Stimulated activated CD8-positive, alpha-beta memory T cell treated with anti-CD3 and anti-CD28 coated beads, Interleukin-15, amount 100 ng/mL, for 1 hour (primary cell): ENCODE results near the gene INHBA.

Experiments used
- DNase-seq: peaks from one replicate; pipeline ENCODE4 v3.0.0-alpha.2; 2020; ENCODE audit warnings: low read depth

INHBA gene

DNA sequence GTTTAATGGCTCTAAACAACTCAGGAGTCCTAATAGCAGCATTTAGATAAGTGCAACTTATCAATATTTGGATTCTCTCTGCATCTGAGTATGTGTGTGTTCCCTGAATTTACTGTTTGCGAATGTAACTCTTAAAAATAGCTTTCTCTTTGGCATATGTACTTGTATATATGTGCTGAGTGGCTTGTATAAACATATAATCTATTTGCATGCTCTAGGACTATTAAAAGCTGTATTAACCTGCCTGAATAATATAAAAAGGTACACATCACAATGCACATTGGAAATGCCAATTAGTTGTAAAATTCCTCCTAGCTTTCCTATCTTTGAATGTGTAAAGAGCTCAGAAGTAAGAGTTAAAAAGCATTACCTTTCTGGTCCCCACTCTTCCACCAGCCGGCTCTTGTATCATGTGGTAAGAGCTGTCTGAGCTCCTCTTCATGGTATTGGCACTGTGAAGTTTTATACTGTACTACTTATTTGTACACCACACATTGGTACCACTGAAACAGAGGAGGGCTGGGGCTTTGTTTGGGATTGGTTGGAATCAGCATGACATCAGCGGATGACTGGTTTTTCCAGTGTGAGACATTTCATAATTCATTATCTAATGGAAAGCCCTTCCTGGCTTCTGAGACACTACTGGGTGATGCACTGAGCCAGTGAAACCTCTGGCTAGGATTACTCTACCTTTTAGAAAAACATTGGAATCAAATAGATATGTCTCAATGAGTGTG, at the start of gene INHBA:
INHBA (minus strand) TSS at position 456 of the 737 bp plus-strand sequence. CDS start 2,716 bp downstream, outside the sequence.
- DNase-seq = no peak

DNA sequence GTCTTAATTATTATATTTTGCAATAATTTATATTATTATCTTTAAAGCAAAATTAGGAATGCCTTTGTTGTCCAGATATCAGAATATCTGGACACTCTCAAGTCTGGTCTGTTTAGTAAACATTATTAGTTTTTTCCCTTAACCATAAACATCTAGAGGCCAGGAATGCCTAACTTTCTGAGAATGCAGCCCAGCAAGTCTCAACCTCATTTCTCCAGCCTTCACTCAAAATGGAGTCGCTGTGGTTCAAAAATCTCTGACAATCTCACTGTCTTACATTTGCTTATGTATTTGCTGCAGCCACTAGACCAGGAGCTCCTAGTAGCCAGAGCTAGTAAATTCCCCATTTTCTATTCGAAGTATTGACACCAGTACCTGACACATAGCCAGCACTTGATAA, 49.7 kb upstream of the INHBA start:
- no peak for DNase-seq

DNA sequence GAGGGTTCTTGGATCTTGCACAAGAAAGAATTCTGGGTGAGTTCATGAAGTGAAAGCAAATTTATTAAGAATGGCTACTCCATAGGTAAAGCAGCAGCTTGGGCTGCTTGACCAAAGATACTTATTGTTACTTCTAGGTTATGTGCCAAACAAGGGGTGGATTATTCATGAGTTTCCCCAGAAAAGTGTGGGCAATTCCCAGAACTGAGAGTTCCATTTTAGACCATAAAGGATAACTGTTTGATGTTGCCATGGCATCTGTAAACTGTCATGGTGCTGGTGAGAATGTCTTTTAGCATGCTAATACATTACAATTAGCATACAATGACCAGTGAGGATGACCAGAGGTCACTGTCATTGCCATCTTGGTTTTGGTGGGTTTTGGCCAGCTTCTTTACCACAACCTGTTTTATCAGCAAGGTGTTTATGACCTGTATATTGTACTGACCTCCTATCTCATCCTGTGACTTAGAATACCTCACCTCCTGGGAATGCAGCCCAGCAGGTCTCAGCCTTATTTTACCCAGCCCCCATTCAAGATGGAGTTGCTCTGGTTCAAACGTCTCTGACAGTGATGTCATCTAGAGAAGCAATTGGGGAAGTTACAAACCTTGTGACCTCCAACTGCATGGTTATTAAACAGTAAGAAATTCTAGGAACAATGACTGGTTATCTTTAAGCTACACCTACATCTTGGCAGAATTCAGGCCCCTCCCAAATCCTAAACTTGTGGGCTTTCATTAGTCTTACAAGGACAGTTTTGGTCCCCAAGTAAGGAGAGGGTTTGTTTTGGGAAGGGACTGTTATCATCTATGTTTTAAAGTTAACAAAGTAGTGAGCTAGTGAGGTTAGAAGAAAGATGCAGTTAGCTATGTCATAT, 48.0 kb upstream of the INHBA start:
- no peak for DNase-seq

DNA sequence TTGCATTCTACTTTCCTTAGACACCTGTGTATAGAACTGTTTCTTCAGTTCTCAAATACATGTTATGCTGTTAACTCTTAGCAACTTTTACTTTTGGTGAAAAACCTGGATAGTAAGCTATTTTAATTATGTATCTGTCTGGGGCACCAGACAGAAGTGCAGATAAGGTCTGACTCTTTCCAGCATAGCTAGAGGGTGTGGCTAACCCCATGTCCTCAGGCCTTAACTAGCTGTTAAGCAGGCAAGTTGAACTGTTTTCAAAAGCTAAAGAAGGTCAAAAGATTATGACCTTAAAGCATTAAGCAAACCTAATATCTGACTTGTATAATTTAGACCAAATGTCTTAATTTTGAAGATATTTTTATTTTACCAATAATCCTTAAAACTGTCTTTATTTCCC, 45.1 kb upstream of the INHBA start:
- no peak for DNase-seq

DNA sequence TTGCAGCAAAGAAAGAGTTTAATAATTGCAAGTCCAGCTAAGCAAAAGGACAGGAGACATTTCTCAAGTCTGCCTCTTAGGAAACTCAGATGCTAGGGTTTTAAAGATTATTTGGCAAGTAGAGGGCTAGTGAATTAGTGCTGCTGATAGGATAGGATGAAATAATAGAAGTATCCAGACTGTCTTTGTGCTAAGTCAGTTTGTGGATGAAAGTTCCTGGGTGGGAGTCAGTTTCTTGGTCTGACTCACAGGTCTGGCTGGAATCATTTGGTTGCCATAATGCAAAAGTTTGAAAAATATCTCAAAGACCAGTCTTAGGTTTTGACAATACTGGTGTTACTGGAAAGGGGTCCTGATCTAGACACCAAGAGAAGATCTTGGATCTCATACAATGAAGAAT, 42.6 kb upstream of the INHBA start:
- DNase-seq = no peak

DNA sequence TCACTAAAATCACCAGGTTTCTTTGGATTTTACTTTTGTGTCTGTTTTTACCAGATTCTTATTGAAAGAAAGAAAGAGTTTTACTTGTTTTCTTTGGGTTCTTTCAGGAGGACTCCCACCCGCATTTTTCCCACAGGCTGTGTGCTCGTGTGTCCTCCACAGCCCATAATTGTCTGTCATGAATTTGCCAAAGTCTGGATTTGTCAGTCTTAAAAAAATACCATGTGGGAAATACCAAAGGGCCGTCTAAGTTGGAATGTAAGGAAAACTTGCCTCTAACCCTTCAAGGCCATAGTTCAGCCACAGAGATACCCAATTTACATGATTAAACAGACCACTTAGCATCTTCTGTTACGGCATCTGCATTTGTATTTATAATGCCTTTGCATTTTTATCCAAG, 41.3 kb upstream of the INHBA start:
- DNase-seq = no peak

DNA sequence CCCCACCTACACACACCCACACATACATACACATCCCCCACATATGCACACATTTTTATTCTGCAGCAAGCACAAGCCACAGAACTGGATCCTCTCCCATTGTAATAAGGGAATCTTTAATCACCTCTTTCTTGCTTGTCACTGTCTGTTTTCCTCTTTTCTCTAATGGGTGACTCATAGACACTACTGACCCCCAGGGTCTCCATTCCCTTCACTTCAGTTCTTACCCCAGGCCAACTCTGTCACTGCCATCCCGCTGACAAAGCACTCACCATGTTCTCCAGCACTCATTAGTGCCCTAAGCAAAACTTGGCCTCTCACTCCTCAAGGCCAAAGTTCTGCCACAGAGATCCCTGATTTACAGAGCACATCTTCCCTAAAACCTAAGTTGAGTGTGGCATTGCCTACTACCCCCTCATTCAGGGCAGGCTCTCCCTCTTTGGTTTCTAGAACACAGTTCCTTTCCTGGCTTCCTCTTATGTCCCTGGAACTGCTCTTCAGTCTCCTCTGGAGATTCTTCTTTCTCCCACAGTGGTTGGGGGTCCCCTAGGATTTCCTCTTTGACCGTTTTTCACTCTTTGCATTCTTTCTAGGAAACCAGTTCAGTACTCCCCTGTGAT, 39.6 kb upstream of the INHBA start:
- DNase-seq = no peak

DNA sequence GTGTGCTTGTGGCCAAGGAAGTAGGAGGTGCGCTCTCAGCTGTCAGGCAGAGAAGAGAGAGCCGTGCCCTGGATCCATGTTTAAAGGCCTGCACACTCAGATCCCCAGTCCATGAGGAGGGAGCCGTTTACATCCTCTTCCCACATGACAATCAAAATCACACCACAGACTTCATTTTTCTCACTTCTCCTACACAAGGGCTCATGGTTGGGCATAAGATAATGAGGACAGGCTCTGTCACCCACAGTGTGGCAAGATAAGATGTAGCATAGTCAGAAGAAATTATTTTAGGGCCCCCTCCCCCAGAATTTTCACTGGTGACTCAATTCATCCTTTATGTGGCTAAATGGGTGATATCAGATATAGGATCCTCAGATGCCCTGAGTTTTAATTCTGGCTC, 35.9 kb upstream of the INHBA start:
- no peak for DNase-seq

DNA sequence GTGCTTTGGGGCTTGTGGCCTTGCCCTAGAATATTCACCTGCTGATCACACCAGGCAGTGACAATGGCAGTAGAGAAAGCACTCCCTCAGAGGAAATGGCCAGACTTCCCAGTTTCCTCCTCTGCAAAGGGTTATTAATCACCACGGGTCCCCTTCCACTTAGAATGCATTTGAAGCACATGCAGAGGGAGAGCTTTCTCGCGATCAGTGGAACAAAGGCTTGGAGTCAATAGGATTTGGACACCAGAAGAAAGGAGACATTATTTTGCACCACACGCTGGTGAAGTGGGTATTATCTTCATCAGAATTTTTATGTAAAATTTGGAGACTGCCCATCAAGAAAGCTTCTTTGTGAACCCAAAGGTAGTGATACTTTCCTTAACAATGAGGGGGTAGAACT, 35.4 kb upstream of the INHBA start:
- no peak for DNase-seq

DNA sequence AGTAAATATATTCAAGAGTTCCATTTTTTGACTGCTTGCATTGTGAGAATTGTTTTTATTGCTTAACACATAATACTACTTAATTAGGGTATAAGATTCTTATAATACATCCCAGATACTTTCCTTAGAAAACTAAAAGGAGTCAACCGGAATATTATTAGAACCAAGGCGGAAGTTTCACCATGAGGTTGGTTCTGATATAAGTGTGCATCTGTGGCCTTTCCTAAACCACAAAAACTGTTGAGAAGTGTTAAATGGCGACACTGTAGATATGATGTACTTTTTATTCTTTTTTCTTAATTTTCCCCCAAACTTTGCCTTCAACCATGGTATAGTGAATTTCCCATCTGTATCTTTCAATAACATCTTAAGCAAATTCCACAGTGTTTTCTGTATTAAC, 32.3 kb upstream of the INHBA start:
- no peak for DNase-seq

DNA sequence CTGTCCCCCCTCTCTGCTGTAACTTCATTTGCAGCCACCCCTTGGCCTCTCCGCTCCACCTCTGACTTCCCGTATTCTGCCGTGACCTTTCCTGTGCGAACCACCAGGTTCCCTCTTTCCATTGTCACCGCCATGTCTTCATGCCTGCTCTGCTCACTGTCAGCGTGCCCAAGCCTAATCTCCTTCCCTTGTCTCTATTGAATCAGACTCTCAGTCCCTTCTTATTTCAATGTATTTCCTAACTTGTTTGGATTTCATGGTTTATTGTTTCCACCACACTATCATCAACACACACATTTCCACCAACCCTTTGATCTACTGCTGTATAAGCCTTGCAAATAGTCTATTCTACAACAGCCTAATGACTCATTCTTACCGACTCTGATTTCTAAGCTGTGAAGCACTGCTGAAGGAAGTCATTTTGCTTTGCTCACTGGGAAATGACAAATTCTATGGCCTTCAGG, 30.0 kb upstream of the INHBA start:
- DNase-seq = no peak

DNA sequence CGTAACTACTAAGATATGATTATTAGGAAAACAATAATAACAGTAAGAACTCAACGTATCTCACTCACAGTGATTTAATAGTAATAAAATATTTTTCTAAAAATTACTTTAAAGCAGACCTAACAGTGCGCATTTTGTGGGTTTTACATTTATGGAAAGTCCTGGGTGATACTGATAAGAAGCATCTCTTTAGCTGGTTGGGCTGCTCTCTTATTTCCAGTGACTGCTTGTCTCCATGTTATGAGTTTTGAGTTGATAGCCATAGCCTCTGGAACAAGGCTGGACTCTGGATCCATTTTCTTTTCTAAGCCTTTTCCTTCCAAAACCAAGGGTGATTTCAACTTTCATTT, 29.5 kb upstream of the INHBA start:
- DNase-seq = no peak

DNA sequence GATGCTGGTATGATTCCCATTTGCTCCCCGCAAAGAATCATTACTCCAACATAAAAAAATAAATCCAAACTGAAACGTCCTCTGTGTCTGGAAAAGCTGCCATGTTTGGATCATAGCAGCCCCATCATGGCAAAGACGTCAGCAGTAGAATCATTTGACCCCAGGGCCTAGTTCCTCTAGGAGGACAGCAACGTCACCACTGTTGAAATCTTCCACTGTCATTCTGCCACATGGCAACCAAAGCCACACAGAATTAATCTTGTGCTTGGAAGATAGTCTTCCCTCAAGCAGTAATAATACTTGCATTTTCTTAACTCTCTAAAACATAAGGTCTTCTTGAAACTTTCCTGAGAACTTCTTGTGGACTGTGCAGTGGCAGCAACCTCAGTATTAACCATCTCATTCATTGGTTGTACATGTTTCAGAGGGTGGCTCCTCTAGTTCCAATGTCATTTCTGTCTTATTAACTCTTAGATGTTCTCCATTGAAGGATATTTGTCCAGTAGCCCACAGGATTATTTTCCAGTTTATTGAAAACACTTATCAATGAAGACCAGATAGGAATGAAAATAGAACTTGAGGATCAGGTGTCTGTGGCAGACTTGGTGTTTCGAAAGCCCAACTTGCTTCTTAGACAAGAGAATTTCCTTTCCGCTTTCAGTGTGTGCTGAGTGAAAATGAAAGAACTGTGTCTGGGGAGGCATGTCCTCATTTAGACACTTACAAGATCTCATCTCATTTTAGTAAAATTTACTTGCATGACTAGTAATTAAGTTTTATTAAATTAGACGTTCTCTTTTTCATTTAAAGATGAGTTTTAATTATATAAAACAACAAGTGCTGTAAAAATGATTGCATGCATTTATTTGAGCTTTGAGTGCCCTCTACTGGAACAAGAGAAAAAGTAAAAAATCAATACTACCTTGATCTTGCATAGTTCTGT, 28.9 kb upstream of the INHBA start:
- no peak for DNase-seq

DNA sequence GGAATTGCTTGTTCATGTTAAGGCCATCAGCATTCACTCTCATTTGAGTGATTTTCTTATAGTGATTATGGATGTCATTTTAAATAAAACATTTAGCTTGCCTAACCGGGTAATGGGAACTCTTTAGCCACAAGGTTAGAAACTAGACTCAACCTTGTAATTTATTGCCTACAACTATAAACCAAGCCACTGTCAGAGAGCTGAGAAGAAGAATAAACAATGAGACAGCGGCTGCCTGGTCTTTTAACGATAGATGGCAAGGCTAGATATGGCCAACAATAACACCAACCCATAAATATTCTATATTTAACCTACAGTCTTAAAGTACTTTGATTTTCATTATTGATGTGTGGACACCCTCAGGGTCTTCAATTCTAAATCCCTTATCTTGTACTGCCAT, 27.8 kb upstream of the INHBA start:
- no peak for DNase-seq

DNA sequence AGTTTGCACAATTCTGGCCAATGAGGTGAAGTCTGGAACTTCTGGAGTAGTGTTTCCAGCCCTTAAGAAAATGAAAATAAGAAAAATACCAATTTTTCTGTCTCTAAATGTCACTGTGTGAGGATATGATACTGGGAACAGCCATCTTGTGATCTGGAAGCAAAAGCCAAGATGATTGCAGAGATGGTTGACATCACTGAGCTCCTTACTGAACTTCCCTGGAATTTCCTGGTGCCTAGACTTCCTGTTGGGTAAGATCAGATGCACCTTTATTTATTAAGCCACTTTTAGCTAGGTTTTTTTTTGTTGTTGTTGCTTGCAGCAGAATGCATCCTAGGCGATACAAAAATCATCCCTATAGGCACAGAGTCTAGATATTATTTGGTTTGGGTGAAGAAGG, 27.3 kb upstream of the INHBA start:
- no peak for DNase-seq

DNA sequence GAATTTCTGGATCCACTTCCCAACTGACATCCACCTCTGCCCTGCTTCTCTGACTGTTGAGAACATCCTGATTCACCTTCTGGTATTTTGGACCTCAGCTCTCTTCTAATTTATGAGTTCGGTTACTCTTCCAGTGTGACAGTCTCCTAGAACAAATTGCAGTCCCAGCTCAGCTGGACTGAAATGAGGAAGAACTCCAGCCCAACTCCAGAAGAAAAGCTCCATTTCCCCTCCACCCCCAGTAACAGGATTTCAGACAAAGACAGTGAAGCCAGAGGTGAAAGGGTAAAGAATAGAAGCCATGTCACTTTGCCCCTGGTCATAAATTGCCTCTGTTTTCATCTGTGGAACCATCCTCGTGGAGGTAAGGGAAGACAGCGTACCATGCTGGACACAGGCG, 26.2 kb upstream of the INHBA start:
- no peak for DNase-seq

DNA sequence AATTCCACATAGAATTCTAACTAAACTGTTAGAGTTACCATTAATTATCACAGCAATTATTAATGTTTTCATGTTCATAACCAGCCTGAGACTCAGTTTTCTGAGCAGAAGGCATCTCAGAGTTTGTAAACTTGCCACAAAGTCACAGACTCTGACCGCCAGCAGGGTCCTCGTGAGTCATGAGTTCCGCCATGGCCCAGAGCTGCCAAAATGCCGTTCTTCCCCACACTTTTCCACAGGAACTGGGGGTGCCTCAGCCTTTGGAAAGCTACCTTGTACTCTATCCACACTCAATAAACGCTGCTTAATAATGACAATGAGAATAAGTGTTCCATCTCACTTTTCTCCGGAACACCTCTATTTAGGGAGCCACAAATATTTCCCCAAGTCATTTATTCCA, 22.1 kb upstream of the INHBA start:
- no peak for DNase-seq

DNA sequence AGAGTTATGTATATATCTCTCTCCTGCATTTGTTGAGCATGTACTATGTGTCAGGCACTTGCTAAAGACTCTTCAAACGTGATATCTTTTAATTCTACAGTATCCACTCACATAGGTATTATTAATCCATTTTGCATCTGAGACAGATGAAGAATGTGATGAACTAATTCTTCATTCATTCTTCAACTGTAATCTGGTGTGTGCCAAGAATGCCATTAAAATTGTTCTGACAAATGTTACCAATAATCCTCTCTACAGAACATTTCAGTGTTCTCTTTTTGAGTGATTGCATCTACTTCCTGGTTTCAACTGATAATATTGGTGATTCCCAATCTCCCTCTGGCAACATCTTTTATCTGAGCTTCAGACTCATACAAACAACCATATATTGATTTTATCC, 18.0 kb upstream of the INHBA start:
- DNase-seq = no peak

DNA sequence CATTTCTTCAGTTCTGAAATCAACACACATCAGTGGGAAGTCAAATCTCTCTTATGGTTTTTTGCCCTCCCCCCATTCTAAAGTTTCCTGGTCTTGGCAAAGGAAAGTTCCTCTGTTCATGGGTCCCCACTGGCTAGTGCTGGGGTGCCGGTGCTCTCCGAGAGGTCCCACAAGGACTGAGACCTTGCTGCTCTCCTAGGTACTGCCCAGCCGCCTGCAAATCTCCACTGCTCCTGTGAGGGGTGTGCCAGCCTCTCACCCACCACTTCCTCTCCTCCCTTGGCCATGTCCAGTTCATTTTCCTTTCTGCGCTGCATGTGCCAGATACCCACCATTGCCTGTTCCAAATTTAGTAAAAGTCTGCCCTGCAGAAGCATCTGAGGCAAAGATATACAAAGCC, 17.2 kb upstream of the INHBA start:
- no peak for DNase-seq

DNA sequence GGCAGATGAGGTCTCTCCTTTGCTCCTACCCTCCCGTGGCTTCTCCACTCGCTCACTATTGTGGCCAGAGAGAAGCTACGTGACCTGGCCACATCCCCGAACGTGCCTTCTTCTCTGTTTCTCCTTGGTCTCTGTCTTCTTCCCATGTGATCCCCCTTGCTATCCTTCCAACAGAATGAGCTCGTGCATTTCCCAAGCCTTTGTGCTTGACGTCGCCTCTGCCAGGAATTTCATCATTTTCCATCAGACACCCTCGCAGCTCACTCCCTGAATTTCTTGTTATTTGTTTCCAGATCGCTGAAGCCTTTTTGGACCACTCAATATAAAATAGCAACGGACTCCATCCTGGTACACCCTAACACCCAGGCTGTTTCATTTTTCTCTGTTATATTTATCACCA, 13.8 kb upstream of the INHBA start:
- no peak for DNase-seq

DNA sequence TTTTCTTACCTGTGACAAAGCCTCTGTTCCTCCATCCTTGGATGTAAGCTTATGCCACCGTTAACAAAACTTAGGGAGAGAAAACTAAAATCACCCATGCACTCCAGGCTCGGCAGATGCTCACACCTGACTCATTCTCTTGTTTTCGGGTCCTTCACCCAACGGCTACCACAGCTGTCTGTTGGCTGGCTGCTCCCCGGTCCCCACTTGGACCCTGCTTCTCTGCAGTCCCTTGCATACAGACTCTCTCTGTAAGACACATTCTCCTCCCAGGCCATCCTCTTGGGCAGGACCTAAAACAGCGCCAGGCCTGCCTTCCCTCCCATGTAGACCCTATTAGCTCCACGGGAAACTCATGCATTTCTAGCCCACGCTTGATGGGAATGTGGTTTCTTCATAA, 12.1 kb upstream of the INHBA start:
- DNase-seq = no peak
